WERI-Rb-1 (cell line): ENCODE measurements around the gene SLC25A3.
"Not testable (repeated sequence)": the region's sequence is repeated elsewhere in the genome, so short reads cannot be mapped to it uniquely, and the experiment has no call there.

Experiments used
- DNase-seq: peaks from one replicate; pipeline ENCODE4 v3.0.0-alpha.2; 2020
- H3K27ac ChIP-seq: fragments of 250-450 bp; sonication (Bioruptor Pico); 2 replicates; pipeline ENCODE4 v1.5.1; 2020; ENCODE audit warnings: mild to moderate bottlenecking, moderate library complexity
- H3K27me3 ChIP-seq: fragments of 250-450 bp; sonication (Bioruptor Pico); 2 replicates; pipeline ENCODE4 v1.5.1; 2021; ENCODE audit warnings: mild to moderate bottlenecking, low read depth, moderate library complexity; ENCODE audit not compliant: insufficient read depth, severe bottlenecking
- H3K36me3 ChIP-seq: fragments of 250-450 bp; sonication (Bioruptor Pico); 2 replicates; pipeline ENCODE4 v1.5.1; 2020; ENCODE audit warnings: mild to moderate bottlenecking, moderate library complexity
- H3K4me3 ChIP-seq: 2 replicates; pipeline ENCODE4 v1.5.1; 2011; ENCODE audit warnings: low read depth, mild to moderate bottlenecking, control low read depth, low read length
- H3K9me3 ChIP-seq: fragments of 250-450 bp; sonication (Bioruptor Pico); 2 replicates; pipeline ENCODE4 v1.5.1; 2021; ENCODE audit warnings: mild to moderate bottlenecking, moderate library complexity; ENCODE audit not compliant: severe bottlenecking
- TF ChIP-seq, protein P1 (sequence below): IDR thresholded peaks from 2 replicates; pipeline ENCODE4 v1.5.1; 2011; ENCODE audit warnings: low read depth, mild to moderate bottlenecking, control low read depth, inconsistent platforms, low read length

SLC25A3 gene

DNA sequence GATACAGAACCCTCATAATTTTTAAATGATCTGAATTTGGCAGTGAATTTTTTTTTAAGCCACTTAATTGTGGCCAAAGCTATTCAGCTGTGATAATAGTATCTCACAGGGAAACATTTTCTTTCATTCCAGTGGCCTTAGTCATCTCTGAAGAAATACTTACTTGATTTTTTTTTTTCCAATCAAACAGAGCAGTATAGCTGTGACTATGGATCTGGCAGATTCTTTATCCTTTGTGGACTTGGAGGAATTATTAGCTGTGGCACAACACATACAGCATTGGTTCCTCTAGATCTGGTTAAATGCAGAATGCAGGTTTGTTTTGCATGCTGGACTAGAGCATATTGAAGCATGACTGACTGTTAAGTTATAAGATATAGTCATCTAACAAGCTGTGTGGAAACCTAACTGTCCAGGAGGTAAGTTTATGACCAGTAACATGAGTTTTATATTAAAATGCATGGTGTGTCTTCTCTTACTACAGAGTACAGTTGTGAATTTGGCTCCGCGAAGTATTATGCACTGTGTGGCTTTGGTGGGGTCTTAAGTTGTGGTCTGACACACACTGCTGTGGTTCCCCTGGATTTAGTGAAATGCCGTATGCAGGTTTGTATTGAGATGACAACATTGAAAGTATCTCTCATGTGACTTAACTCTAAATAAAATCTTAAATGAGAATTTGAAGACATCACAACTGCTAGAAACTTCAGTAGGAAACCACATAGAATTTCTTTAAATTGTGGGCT lies 1.9 kb downstream of the SLC25A3 start:
- H3K27me3 ChIP-seq, result no peaks in the 10 kb centered on the region
- no peak for DNase-seq
- TF ChIP-seq, protein P1, sequence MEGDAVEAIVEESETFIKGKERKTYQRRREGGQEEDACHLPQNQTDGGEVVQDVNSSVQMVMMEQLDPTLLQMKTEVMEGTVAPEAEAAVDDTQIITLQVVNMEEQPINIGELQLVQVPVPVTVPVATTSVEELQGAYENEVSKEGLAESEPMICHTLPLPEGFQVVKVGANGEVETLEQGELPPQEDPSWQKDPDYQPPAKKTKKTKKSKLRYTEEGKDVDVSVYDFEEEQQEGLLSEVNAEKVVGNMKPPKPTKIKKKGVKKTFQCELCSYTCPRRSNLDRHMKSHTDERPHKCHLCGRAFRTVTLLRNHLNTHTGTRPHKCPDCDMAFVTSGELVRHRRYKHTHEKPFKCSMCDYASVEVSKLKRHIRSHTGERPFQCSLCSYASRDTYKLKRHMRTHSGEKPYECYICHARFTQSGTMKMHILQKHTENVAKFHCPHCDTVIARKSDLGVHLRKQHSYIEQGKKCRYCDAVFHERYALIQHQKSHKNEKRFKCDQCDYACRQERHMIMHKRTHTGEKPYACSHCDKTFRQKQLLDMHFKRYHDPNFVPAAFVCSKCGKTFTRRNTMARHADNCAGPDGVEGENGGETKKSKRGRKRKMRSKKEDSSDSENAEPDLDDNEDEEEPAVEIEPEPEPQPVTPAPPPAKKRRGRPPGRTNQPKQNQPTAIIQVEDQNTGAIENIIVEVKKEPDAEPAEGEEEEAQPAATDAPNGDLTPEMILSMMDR, result no peak
- H3K36me3 ChIP-seq, result peaks cover 56% of the 10 kb centered on the region
- no peaks in the 10 kb centered on the region for H3K9me3 ChIP-seq
- H3K27ac ChIP-seq, result no peak overlapping the region
- H3K4me3 ChIP-seq, result peak overlapping the region; percentile 84

GRCh38 chr12:98597313-98597712 lies 3.8 kb downstream of the SLC25A3 start:
- H3K27me3 ChIP-seq, H3K9me3 ChIP-seq, DNase-seq, H3K27ac ChIP-seq, H3K4me3 ChIP-seq: not testable (repeated sequence)
- H3K36me3 ChIP-seq, result peaks cover 75% of the 10 kb centered on the region

DNA sequence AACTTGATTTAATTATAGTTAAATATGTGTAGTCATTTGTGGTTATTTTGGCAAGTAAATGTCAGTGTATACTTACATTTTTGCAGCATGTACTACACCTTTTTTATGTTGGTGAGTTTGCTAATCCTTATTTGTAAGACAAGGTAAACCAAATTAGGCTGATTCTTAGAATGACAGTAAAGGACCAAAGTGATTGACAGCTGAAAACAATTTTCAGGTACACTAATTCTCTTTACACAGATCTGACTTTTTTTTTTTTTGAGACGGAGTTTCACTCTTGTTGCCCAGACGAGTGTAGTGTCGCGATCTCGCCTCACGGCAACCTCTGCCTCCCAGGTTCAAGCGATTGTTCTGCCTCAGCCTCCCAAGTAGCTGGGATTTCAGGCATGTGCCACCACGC lies 8.4 kb downstream of the SLC25A3 start:
- DNase-seq, result no peak
- H3K36me3 ChIP-seq, result peaks cover 69% of the 10 kb centered on the region
- no peak overlapping the region for H3K27ac ChIP-seq
- no peaks in the 10 kb centered on the region for H3K9me3 ChIP-seq
- no peak overlapping the region for H3K4me3 ChIP-seq
- no peaks in the 10 kb centered on the region for H3K27me3 ChIP-seq
- TF ChIP-seq, protein P1, result no peak

DNA sequence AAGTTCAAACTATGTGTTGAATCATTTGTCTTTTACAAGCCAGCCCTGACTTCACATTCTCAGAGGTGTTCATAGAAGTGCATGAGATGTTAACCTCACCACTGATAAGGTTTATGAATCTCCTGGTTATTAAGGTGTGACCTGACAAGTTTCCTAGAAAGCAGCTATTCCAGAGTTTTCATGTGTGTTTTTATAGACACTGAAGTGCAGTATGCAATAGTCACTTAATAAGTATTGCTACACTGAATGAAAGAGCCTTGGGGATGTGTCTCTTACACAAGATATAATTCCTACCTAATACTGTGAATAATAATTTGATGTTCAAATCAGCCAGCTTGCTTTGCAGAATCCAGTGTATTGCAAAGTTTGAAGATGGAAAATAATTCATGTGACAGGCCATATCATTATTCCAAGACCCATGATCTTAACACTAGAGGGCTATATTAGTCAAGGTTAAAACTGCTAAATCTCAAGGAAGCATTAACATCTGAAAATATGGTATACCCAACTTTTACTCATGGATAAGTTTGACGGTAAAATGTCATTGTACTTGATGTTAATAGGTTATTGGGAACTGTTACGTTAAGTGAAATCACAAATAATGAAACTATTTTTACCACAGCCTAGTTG lies 13.0 kb downstream of the SLC25A3 start:
- Histone ChIP-seq H3K36me3 (peaks cover 25% of the 10 kb centered on the region), H3K4me3 (no peak overlapping the region), H3K27me3 (no peaks in the 10 kb centered on the region), H3K9me3 (no peaks in the 10 kb centered on the region), H3K27ac (no peak overlapping the region)
- DNase-seq, result no peak
- TF ChIP-seq, protein P1, result no peak

GRCh38 chr12:98610596-98610995 lies 17.1 kb downstream of the SLC25A3 start:
- Histone ChIP-seq H3K36me3 (no peaks in the 10 kb centered on the region), H3K4me3 (no peak overlapping the region), H3K27me3 (no peaks in the 10 kb centered on the region), H3K9me3 (no peaks in the 10 kb centered on the region), H3K27ac (no peak overlapping the region)
- no peak for DNase-seq
- TF ChIP-seq, protein P1, result no peak

GRCh38 chr12:98612696-98613334 lies 19.3 kb downstream of the SLC25A3 start:
- Histone ChIP-seq H3K4me3 (no peak overlapping the region), H3K27ac (no peak overlapping the region), H3K9me3 (no peaks in the 10 kb centered on the region), H3K27me3 (no peaks in the 10 kb centered on the region), H3K36me3 (no peaks in the 10 kb centered on the region)
- no peak for DNase-seq
- TF ChIP-seq, protein P1, result no peak
